GM18951 (cell line): ENCODE measurements around the gene CYBRD1.
"Not testable (repeated sequence)": the region's sequence is repeated elsewhere in the genome, so short reads cannot be mapped to it uniquely, and the experiment has no call there.

Experiments used
- POLR2A ChIP-seq: IDR thresholded peaks from 4 replicates; pipeline ENCODE4 v1.6.1; 2011; ENCODE audit warnings: mild to moderate bottlenecking; ENCODE audit not compliant: insufficient read length, insufficient read depth; ENCODE audit errors: extremely low read depth
- in situ Hi-C: fragments of 300-500 bp; cut with MboI; formaldehyde crosslinking; loops from one replicate; pipeline ENCODE4 v1.12.0; 2022; ENCODE audit warnings: low sequenced_read_pairs, mixed read lengths, inconsistent platforms; ENCODE audit not compliant: unreplicated experiment

The CYBRD1 gene

GRCh38 chr2:171524018-171524401, 1.7 kb downstream of the CYBRD1 start:
- no peak for TF ChIP-seq POLR2A
- in situ Hi-C loops, result no loop called here

DNA sequence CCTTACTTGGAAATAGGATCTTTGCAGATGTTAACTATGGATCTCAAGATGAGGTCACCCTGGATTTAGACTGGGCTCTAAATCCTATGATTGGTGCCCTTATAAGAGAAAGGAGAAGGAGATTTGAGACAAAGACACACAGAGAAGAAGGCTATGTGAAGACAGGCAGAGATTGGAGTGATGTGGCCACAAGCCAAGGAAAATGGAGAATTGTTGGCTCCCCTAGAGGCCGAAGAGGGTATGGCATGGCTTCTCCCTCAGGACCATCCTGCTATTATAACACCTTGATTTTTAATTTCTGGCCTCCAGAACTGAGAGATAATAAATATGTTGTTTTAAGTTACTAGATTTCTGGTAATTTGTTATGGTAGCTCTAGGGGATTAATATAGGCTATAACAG, 7.6 kb downstream of the CYBRD1 start:
- TF ChIP-seq POLR2A, result no peak
- in situ Hi-C loops, result no loop called here

DNA sequence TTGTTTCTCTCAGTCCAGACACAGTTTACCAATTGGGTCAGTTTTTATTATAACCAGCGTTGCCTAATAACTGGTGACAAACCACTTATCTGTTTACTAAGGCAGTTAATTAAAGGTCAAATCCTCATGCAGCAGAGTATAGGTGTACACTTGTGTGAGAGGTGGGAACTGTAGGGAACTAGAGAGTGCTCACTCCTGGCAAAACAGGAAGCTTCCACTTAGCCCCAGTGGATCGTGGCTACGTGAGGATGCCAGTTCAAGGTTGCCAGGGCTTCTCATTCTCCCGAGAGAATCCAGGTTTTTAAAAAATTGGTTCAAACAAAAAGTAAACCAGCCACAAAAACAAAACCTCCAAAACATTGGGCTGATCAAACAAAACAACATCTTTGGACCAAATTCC, 8.1 kb downstream of the CYBRD1 start:
- TF ChIP-seq POLR2A, result no peak
- in situ Hi-C loops, result no loop called here

DNA sequence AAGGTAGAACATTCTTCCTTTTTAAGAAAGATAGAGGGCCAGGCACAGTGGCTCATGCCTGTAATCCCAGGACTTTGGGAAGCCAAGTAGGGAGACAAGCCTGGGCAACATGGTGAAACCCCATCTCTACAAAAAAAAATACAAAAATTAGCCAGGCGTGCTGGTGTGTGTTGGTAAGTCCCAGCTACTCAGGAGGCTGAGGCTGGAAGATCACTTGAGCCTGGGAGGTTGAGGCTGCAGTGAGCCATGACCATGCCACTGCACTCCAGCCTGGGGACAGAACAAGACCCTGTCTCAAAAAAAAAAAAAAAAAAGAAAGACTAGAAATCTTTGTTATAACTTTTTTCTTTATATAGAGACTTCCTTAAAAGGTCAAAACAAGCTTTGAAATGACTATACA, 8.6 kb downstream of the CYBRD1 start:
- in situ Hi-C loops, result not testable (repeated sequence)

DNA sequence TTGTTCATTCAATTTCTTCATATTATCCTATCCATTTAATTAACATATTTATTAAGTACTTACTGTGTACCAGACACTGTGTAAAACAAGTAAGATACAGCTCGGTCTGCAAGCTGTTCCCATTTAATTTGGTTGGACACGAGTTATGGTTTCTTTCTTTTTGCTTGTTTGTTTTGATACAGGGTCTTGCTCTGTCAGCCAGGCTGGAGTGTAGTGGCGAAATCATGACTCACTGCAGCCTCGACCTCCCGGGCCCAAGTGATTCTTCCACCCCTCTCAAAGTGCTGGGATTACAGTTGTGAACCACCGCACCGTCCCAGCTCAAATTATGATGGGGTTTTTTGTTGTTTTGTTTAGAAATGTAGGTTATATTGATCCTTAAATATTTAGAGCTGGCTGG, 9.0 kb downstream of the CYBRD1 start:
- in situ Hi-C loops, result no loop called here
- no peak for TF ChIP-seq POLR2A

- no peak for TF ChIP-seq POLR2A
These were observed 9.7 kb downstream of the CYBRD1 start for GRCh38 chr2:171531836-171532450.

GRCh38 chr2:171533331-171533730, 11.1 kb downstream of the CYBRD1 start:
- in situ Hi-C loops, result no loop called here
- no peak for TF ChIP-seq POLR2A

More at GRCh38 chr2:171531836-171532450, 9.7 kb downstream of the CYBRD1 start:
- in situ Hi-C loops, result no loop called here

DNA sequence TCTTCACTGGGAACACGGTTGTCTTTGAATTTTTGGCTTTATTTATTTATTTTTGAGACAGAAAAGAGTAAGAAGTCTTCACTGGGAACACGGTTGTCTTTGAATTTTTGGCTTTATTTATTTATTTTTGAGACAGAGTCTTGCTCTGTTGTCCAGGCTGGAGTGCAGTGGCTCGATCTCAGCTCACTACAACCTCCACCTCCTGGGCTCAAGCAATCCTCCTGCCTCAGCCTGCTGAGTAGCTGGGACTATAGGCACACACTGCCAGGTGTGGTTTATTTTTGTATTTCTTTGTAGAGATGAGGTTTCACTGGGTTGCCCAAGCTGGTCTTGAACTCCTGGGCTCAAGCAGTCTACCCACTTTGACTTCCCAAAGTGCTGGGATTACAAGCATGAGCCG, 13.3 kb downstream of the CYBRD1 start:
- in situ Hi-C loops, result not testable (repeated sequence)

- no peak for TF ChIP-seq POLR2A
These were observed 18.2 kb downstream of the CYBRD1 start for GRCh38 chr2:171540437-171540836.

GRCh38 chr2:171541202-171541887, 19.1 kb downstream of the CYBRD1 start:
- no peak for TF ChIP-seq POLR2A
- in situ Hi-C loops, result no loop called here

More at GRCh38 chr2:171540437-171540836, 18.2 kb downstream of the CYBRD1 start:
- in situ Hi-C loops, result no loop called here

GRCh38 chr2:171545086-171545485, 22.8 kb downstream of the CYBRD1 start:
- no peak for TF ChIP-seq POLR2A
- in situ Hi-C loops, result no loop called here

GRCh38 chr2:171547256-171547655, 25.0 kb downstream of the CYBRD1 start:
- in situ Hi-C loops, result no loop called here
- no peak for TF ChIP-seq POLR2A

GRCh38 chr2:171547720-171548119, 25.4 kb downstream of the CYBRD1 start:
- TF ChIP-seq POLR2A, result no peak
- in situ Hi-C loops, result no loop called here

GRCh38 chr2:171550613-171551012, 28.3 kb downstream of the CYBRD1 start:
- in situ Hi-C loops, result no loop called here
- no peak for TF ChIP-seq POLR2A

GRCh38 chr2:171551836-171552235, 29.6 kb downstream of the CYBRD1 start:
- no peak for TF ChIP-seq POLR2A
- in situ Hi-C loops, result no loop called here

DNA sequence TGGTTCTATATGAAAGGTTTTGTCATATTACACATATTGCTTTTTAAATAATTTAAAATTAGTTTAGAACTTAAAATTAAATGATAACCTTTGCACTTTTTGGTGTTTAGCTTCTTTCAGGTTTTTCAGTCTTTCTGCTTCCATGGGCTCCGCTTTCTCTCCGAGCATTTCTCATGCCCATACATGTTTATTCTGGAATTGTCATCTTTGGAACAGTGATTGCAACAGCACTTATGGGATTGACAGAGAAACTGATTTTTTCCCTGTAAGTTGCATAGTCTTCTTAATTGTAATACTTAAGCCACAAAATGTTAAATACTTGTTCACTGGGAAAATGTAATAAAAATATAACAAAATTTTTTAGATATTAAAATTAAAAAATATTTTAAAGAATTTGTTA, 31.0 kb downstream of the CYBRD1 start:
- in situ Hi-C loops, result no loop called here
- no peak for TF ChIP-seq POLR2A
